GM18909 (cell line): ENCODE data around the gene IGF2R.
"Not testable (repeated sequence)": the region's sequence is repeated elsewhere in the genome, so short reads cannot be mapped to it uniquely, and the experiment has no call there.

Experiments
- ATAC-seq: cut with Tn5 transposase; IDR thresholded peaks from one replicate; pipeline ENCODE4 v1.9.1; 2021; ENCODE audit warnings: mild to moderate bottlenecking; ENCODE audit not compliant: unreplicated experiment, poor library complexity

The IGF2R gene

GRCh38 chr6:160129881-160130615 lies 161.2 kb downstream of the IGF2R start:
- no peak for ATAC-seq

- no peak for ATAC-seq
Observed at GRCh38 chr6:160130729-160131484, 162.0 kb downstream of the IGF2R start.

- no peak for ATAC-seq
Observed at GRCh38 chr6:160131636-160132296, 162.9 kb downstream of the IGF2R start.

GRCh38 chr6:160132297-160132637 lies 163.4 kb downstream of the IGF2R start:
- ATAC-seq, result no peak

- ATAC-seq, result no peak
Observed at GRCh38 chr6:160132776-160133338, 164.0 kb downstream of the IGF2R start.

GRCh38 chr6:160133441-160134336 lies 164.8 kb downstream of the IGF2R start:
- ATAC-seq, result no peak

GRCh38 chr6:160134337-160134751 lies 165.5 kb downstream of the IGF2R start:
- ATAC-seq, result not testable (repeated sequence)

- ATAC-seq, result no peak
Observed at GRCh38 chr6:160134779-160135547, 166.1 kb downstream of the IGF2R start.

- no peak for ATAC-seq
Observed at GRCh38 chr6:160135907-160136655, 167.2 kb downstream of the IGF2R start.

GRCh38 chr6:160137130-160137988 lies 168.5 kb downstream of the IGF2R start:
- ATAC-seq, result no peak

- peak; percentile 76 for ATAC-seq
Observed at GRCh38 chr6:160137989-160138835, 169.3 kb downstream of the IGF2R start.

- no peak for ATAC-seq
Observed at GRCh38 chr6:160138839-160139419, 170.0 kb downstream of the IGF2R start.

GRCh38 chr6:160139420-160139851 lies 170.6 kb downstream of the IGF2R start:
- ATAC-seq, result no peak

- ATAC-seq, result not testable (repeated sequence)
Observed at GRCh38 chr6:160140493-160140892, 171.6 kb downstream of the IGF2R start.

GRCh38 chr6:160141001-160141726 lies 172.3 kb downstream of the IGF2R start:
- no peak for ATAC-seq
